ENCODE measurements around the gene POLDIP3. TPM values are rescaled to one million over a fixed set of nuclear protein-coding genes. Genes with fewer than 3 reads are reported as not detected.

The POLDIP3 gene
- total and polyA plus RNA-seq, 2 donors (not counting 1 experiment from before 2014, with no cell fraction given) = 28.2 to 31.0 TPM

DNA sequence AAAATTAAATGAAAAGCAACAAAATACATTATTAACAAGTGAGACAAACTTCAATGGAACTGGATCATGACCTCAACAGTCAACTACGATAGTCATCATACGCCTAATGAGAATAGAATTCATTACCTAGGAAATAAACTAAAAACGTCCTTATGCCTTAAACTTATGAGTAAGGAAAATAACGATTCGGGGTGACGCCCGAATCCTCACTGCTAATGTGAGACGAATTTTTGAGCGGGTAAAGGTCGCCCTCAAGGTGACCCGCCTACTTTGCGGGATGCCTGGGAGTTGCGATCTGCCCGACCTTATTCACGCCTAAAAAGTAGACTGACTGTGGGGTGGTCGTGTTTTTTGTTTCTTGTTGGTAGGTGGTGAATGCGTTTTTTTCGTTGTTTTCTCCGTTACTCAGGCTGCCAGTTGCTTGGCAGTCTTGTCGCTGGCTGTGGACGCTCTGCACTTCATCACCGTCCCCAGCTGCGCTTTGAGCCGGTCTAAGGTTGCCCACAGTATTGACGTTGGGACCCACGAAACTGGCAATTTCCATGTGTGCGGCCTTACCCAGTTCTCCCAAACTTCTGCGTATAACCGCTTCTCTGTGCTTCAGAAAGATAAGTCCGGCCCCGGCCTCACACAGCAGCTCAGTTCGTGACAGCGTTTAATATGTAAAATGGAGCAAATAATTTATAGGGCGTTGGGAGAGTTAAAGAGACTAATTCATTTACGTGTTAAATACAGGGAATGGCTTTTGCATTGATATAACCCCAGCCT lies 593 bp upstream of the POLDIP3 start:
- Histone ChIP-seq H4K20me1 (ENCODE audit: control insufficient read depth, extremely low read depth, insufficient read depth, low read length) (no peaks in the 10 kb centered on the region), H3K9ac (ENCODE audit: insufficient read depth, low read length) (peak overlapping the region; percentile 96), H3K4me3 (replicated peaks in 1 of 4; ENCODE audit: control extremely low read depth in 1 of 4, insufficient read depth in 1 of 4, low read depth in 3 of 4, low read length in 4 of 4) (peak overlapping the region in 3 of 4 experiments; percentile 46 to 82 (median 66)), H3K27me3 (ENCODE audit: control insufficient read depth, insufficient read depth, low read length) (no peaks in the 10 kb centered on the region), H2AFZ (ENCODE audit: low read length) (no peak overlapping the region), H3K36me3 (ENCODE audit: control insufficient read depth, insufficient read depth, low read length) (peaks cover 8% of the 10 kb centered on the region), H3K4me1 (ENCODE audit: control insufficient read depth, extremely low read depth, insufficient read depth, low read length) (peaks cover 20% of the 10 kb centered on the region), H3K79me2 (ENCODE audit: control insufficient read depth, insufficient read depth, low read length) (peaks cover 38% of the 10 kb centered on the region), H3K4me2 (ENCODE audit: extremely low read depth, insufficient read depth, low read length) (peak overlapping the region; percentile 46), H3K9me3 (ENCODE audit: control insufficient read depth, insufficient read depth, low read depth, low read length) (no peaks in the 10 kb centered on the region), H3K27ac (ENCODE audit: insufficient read depth, low read length) (peak overlapping the region; percentile 97)
- DNase-seq (ENCODE audit: low read depth in 2 of 2) = peak; percentile 99 to 100
- TF ChIP-seq EZH2 (IDR thresholded peaks at IDR 0.05; ENCODE audit: low read length, missing control alignments) = no peak
- TF ChIP-seq, protein P1, sequence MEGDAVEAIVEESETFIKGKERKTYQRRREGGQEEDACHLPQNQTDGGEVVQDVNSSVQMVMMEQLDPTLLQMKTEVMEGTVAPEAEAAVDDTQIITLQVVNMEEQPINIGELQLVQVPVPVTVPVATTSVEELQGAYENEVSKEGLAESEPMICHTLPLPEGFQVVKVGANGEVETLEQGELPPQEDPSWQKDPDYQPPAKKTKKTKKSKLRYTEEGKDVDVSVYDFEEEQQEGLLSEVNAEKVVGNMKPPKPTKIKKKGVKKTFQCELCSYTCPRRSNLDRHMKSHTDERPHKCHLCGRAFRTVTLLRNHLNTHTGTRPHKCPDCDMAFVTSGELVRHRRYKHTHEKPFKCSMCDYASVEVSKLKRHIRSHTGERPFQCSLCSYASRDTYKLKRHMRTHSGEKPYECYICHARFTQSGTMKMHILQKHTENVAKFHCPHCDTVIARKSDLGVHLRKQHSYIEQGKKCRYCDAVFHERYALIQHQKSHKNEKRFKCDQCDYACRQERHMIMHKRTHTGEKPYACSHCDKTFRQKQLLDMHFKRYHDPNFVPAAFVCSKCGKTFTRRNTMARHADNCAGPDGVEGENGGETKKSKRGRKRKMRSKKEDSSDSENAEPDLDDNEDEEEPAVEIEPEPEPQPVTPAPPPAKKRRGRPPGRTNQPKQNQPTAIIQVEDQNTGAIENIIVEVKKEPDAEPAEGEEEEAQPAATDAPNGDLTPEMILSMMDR (conservative IDR thresholded peaks at IDR 0.05 in 1 of 2, IDR thresholded peaks at IDR 0.05 in 1 of 2; ENCODE audit: low read depth in 1 of 2, low read length in 2 of 2) = no peak

DNA sequence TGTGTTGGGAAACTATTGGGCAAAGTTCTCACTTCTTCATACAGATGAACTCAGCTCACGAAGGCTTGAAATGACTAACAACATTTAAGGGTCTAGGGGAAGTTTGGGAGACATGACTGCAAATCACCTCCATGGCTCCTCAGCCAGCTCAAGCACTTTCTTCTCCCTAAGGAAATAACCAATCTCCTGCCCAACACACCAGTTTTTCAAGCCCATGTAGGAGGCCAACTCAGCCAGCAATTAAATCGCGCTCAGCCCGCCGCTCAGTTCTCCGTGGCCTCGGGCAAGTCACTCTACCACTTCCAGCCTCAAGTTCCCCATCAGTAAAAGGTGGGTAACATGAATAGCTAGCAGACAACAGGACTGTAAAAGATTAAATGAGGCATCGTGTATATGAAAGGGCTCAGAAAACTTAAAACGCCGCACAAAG lies 796 bp downstream of the POLDIP3 start:
- H4K20me1 ChIP-seq (ENCODE audit: control insufficient read depth, extremely low read depth, insufficient read depth, low read length) = no peaks in the 10 kb centered on the region
- H3K9me3 ChIP-seq (ENCODE audit: control insufficient read depth, insufficient read depth, low read depth, low read length) = no peaks in the 10 kb centered on the region
- peak overlapping the region; percentile 96 for H3K9ac ChIP-seq (ENCODE audit: insufficient read depth, low read length)
- H3K4me2 ChIP-seq (ENCODE audit: extremely low read depth, insufficient read depth, low read length) = peak overlapping the region; percentile 89
- H3K27ac ChIP-seq (ENCODE audit: insufficient read depth, low read length) = peak overlapping the region; percentile 97
- H3K36me3 ChIP-seq (ENCODE audit: control insufficient read depth, insufficient read depth, low read length) = no peaks in the 10 kb centered on the region
- H3K79me2 ChIP-seq (ENCODE audit: control insufficient read depth, insufficient read depth, low read length) = peaks cover 48% of the 10 kb centered on the region
- TF ChIP-seq, protein P1 (conservative IDR thresholded peaks at IDR 0.05 in 1 of 2, IDR thresholded peaks at IDR 0.05 in 1 of 2; ENCODE audit: low read depth in 1 of 2, low read length in 2 of 2) = no peak
- no peak for TF ChIP-seq EZH2 (IDR thresholded peaks at IDR 0.05; ENCODE audit: low read length, missing control alignments)
- H3K4me3 ChIP-seq (replicated peaks in 1 of 4; ENCODE audit: control extremely low read depth in 1 of 4, insufficient read depth in 1 of 4, low read depth in 3 of 4, low read length in 4 of 4) = peak overlapping the region; percentile 66 to 84 (median 76)
- no peak overlapping the region for H2AFZ ChIP-seq (ENCODE audit: low read length)
- DNase-seq (ENCODE audit: low read depth in 2 of 2) = peak in 1 of 2 donors; percentile 28
- no peaks in the 10 kb centered on the region for H3K27me3 ChIP-seq (ENCODE audit: control insufficient read depth, insufficient read depth, low read length)
- H3K4me1 ChIP-seq (ENCODE audit: control insufficient read depth, extremely low read depth, insufficient read depth, low read length) = peaks cover 28% of the 10 kb centered on the region

DNA sequence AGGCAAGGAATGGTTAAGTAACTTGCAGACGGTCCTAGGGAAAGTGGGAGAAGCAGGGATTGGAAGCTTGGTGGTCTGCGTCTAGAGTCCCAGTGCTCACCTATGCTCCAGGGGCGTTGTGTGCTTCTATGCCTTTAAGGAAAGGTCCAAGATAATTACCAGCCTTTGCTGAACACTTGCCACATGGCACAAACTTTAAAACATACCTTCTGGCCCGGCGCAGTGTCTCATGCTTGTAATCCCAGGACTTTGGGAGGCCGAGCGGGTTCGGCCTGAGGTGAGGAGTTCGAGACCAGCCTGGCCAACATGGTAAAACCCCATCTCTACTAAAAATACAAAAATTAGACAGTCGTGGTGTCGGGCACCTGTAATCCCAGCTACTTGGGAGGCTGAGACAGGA lies 2.3 kb downstream of the POLDIP3 start:
- Histone ChIP-seq H4K20me1 (ENCODE audit: control insufficient read depth, extremely low read depth, insufficient read depth, low read length) (no peaks in the 10 kb centered on the region), H3K9me3 (ENCODE audit: control insufficient read depth, insufficient read depth, low read depth, low read length) (no peaks in the 10 kb centered on the region), H3K36me3 (ENCODE audit: control insufficient read depth, insufficient read depth, low read length) (no peaks in the 10 kb centered on the region), H3K27me3 (ENCODE audit: control insufficient read depth, insufficient read depth, low read length) (no peaks in the 10 kb centered on the region), H3K27ac (ENCODE audit: insufficient read depth, low read length) (peak overlapping the region; percentile 16), H3K4me2 (ENCODE audit: extremely low read depth, insufficient read depth, low read length) (peak overlapping the region; percentile 28), H3K4me1 (ENCODE audit: control insufficient read depth, extremely low read depth, insufficient read depth, low read length) (peaks cover 32% of the 10 kb centered on the region), H2AFZ (ENCODE audit: low read length) (no peak overlapping the region), H3K9ac (ENCODE audit: insufficient read depth, low read length) (no peak overlapping the region), H3K4me3 (replicated peaks in 1 of 4; ENCODE audit: control extremely low read depth in 1 of 4, insufficient read depth in 1 of 4, low read depth in 3 of 4, low read length in 4 of 4) (peak overlapping the region in 2 of 4 experiments; percentile 3 to 66), H3K79me2 (ENCODE audit: control insufficient read depth, insufficient read depth, low read length) (peaks cover 60% of the 10 kb centered on the region)
- DNase-seq (ENCODE audit: low read depth in 2 of 2) = no peak
- TF ChIP-seq, protein P1 (conservative IDR thresholded peaks at IDR 0.05 in 1 of 2, IDR thresholded peaks at IDR 0.05 in 1 of 2; ENCODE audit: low read depth in 1 of 2, low read length in 2 of 2) = no peak
- no peak for TF ChIP-seq EZH2 (IDR thresholded peaks at IDR 0.05; ENCODE audit: low read length, missing control alignments)
